ENCODE results near the gene LBHD2.
"Not testable (repeated sequence)": the region's sequence is repeated elsewhere in the genome, so short reads cannot be mapped to it uniquely, and the experiment has no call there.

LBHD2 gene

DNA sequence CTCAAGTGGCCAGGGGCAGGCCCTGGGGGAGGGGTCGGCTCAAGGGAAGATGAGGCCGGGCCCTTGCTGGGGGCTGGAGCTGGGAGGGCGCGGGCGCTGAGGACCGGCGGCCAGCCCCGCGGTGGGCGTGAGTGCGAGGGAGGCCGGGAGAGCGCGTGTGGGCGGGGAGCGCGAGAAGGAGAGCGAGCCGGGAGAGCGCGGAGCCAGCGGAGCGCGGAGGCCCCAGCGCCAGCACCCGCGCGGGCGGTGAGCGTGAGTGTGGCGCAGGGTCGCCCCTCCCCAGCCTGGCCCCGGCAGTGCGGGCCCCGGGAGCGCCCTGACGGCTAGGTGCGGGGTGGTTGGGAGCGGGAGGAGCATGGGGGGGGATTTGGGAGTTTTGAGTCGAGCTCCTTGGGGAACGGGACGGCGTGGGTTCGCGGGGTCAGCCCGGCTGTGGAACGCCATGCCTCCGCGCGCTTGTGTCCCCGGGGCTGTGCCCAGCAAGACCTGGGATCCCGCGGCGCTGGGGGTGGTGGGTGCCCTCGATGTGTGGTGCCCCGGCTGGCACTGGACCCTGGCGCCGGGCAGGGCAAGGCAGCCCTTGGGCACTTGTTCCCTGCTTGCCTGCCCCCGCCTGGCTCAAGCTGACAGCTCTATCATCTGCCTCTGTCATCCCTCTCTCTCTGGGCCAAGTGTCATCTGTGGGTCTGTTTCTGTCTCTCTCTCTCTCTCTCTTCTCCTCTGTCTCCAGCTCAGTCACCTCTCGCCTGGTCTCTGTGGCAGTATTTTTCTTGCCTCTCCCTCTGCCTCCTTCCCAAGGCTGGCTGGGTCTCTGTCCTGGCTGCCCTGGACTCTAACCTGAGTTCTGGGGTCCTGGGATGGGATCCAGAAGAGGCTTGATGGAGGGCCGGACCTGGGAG lies at the start of gene LBHD2:
Gene LBHD2 (plus strand): TSS at position 190 of the 899 bp plus-strand sequence. CDS start 1,803 bp downstream, outside the sequence.
- no peak for DNase-seq (ENCODE audit: low read depth)
- TF ChIP-seq, protein P1, sequence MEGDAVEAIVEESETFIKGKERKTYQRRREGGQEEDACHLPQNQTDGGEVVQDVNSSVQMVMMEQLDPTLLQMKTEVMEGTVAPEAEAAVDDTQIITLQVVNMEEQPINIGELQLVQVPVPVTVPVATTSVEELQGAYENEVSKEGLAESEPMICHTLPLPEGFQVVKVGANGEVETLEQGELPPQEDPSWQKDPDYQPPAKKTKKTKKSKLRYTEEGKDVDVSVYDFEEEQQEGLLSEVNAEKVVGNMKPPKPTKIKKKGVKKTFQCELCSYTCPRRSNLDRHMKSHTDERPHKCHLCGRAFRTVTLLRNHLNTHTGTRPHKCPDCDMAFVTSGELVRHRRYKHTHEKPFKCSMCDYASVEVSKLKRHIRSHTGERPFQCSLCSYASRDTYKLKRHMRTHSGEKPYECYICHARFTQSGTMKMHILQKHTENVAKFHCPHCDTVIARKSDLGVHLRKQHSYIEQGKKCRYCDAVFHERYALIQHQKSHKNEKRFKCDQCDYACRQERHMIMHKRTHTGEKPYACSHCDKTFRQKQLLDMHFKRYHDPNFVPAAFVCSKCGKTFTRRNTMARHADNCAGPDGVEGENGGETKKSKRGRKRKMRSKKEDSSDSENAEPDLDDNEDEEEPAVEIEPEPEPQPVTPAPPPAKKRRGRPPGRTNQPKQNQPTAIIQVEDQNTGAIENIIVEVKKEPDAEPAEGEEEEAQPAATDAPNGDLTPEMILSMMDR (conservative IDR thresholded peaks at IDR 0.05; ENCODE audit: low read length), result no peak
- no peak within 1 kb of the TSS for H3K4me3 ChIP-seq (ENCODE audit: low read length)

DNA sequence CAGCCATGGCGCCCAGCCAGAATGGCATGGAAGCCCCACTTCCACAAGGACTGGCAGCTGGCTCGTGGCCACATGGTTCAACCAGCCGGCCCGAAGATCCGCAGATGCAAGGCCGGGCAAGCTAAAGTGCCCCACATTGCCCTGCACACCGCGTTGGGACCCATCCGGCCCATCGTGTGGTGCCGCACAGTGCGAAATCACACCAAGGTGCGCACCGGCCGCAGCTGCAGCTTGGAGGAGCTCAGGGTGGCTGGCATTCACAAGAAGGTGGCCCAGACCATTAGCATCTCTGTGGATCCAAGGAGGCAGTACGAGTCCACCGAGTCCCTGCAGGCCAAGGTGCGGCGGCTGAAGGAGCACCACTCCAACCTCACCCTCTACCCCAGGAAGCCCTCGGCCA lies 42.5 kb upstream of the LBHD2 start:
- TF ChIP-seq, protein P1 (conservative IDR thresholded peaks at IDR 0.05; ENCODE audit: low read length), result no peak
- no peak for DNase-seq (ENCODE audit: low read depth)
- no peak overlapping the region for H3K4me3 ChIP-seq (ENCODE audit: low read length)

DNA sequence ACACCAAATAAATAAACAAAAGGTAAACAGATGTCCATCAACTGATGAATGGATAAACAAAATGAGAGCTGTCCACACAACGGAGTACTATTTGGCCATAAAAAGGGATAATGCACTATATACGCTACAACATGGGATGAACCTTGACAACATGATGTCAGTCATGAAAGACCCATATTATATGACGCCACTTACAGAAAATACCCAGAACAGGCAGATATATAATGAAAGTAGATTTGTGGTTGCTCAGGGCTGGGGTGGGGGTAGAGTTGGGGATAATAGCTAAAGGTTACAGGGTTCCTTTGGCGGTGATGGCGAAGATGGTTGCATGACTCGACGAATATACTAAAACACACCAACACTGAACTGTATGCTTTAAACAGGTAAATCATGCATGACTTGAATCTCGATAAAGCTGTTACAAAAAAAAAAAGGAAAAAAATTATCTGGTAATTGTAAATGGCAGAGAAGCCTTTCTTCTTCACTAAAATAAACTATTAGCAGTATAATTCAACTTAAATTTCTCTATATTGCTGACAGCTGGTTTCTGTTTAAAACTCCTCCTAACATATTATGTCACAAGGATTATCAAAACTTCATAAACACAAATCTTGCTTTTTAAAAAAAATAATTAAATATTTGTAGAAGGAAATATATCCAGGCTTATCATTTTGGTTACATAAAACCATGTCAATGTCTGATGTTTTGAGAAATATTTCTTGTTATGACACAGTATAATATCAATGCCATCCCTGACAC lies 40.6 kb upstream of the LBHD2 start:
- no peak overlapping the region for H3K4me3 ChIP-seq (ENCODE audit: low read length)
- TF ChIP-seq, protein P1 (conservative IDR thresholded peaks at IDR 0.05; ENCODE audit: low read length), result no peak
- no peak for DNase-seq (ENCODE audit: low read depth)

DNA sequence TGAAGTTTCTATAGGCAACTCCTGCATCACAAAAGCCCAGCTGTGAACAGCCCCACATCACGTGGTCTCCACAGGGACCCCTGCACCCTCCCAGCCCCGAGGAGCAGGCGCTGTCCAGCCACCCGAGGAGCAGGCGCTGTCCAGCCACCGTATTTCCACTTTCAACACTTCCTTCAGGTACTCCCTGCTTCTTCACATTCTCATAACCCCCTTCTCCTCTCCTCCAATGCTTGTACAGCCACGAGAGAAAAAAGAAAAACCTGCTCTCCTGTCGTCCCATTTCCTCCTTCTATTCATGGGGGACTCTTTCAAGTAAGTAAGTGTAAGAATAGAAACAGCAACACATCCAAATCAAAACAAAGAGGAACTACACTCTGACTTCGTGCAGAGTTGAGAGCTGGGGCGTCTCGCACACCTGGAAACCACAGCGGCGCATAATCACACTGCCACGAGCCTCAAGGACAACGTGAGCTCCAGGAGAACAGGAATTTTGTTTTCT lies 38.6 kb upstream of the LBHD2 start:
- no peak overlapping the region for H3K4me3 ChIP-seq (ENCODE audit: low read length)
- DNase-seq (ENCODE audit: low read depth), result no peak
- TF ChIP-seq, protein P1 (conservative IDR thresholded peaks at IDR 0.05; ENCODE audit: low read length), result no peak

DNA sequence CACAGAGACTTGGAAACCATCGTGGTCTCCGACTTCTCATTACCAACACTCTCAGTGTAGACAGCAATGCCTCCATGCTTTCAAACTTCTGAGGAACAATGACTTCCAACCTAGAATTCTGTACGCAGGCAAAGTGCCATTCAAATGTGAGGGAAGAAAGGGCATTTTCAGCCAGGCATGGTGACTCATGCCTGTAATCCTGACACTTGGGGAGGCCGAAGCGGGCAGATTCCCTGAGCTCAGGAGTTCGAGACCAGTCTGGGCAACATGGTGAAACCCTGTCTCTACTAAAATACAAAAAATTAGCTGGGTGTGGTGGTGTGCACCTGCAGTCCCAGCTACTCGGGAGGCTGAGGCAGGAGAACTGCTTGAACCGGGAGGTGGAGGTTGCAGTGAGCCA lies 36.6 kb upstream of the LBHD2 start:
- not testable (repeated sequence) for DNase-seq (ENCODE audit: low read depth); H3K4me3 ChIP-seq (ENCODE audit: low read length)

DNA sequence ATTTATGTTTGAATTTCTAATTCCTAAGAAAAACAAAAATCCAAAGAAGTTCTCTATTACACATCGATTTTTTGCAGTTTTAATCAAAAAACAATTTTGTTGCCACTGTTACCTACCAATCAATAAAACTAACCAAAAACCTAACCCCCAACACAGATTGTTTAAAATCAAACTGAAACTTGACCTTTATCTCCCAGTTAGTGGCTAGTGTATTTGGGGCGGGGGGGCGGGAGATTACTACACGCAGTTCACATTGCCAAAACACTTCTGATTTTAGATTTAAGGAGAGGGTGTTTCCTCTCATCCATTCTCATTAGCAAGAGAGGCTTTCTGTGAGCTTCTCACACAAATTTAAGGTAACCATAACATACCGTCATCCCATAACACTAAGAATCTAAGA lies 33.1 kb upstream of the LBHD2 start:
- no peak for DNase-seq (ENCODE audit: low read depth)
- TF ChIP-seq, protein P1 (conservative IDR thresholded peaks at IDR 0.05; ENCODE audit: low read length), result no peak
- no peak overlapping the region for H3K4me3 ChIP-seq (ENCODE audit: low read length)

DNA sequence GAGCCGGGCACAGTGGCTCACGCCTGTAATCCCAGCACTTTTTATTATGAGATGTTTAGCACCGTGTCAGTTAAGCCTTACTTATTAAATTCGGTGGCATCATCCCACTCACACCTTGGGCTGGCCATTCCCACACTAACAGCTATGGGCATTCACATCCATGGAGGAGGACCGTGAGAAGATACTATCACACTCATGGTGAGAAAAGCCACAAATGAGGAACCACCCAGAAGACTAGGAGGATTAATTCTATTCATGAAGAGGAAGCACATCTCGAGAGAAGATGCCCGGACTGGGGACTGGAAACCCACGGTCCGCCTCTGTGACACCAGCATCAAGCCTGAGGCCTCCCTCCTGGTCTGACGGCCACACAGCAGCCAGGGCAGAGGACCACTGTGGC lies 31.6 kb upstream of the LBHD2 start:
- no peak for DNase-seq (ENCODE audit: low read depth)
- TF ChIP-seq, protein P1 (conservative IDR thresholded peaks at IDR 0.05; ENCODE audit: low read length), result no peak
- H3K4me3 ChIP-seq (ENCODE audit: low read length), result no peak overlapping the region
